ENCODE data around the gene TMEM141.

TMEM141 gene

DNA sequence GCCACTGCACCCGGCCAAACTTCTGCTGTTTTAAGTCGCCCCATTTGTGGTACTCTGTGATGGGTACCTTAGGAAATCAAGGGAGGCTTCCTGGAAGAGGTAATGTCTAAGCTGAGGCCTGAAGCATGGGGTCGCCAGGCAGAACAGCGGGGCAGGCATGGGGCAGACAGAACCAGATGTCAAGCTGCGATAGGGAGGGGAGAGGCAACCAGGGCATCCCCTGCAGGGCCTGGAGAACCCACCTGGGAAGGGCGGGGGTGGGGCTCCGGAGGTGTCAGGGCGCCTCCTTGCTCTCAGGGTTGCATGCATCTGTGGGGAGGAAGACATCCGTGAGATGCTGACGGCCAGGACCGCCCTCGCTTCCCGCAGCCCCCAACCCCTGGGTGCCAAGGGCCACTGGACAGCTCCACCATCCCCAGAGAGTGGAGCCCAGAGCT, 29.6 kb upstream of the TMEM141 start:
- no peak for TF ChIP-seq GATA2 (IDR thresholded peaks at IDR 0.05; ENCODE audit: low read depth, low read length)
- no peak for TF ChIP-seq GATA3 (IDR thresholded peaks at IDR 0.05; ENCODE audit: low read depth, low read length)

DNA sequence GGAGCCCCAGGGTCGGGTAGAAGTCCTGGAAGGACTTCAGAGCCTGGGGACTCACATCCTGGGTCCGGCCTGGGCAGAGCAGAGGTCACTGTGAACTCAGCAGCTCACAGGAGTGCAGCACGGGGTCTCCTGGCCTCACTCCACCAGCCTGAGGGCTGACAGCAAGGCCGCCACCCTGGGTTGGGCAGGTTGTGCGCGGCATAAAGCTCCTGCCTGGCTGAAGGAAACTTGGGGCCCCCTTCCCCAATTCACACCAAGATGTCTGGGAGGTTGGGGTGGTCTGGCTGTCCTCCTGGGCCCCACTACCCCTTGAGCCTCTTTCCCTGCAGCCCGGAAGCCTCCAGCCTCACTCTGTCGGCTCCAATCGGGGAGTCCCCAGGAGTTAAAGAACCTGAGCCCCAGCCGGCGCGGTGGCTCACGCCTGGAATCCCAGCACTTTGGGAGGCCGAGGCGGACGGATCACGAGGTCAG, 28.9 kb upstream of the TMEM141 start:
- TF ChIP-seq GATA2 (IDR thresholded peaks at IDR 0.05; ENCODE audit: low read depth, low read length) (no peak), GATA3 (IDR thresholded peaks at IDR 0.05; ENCODE audit: low read depth, low read length) (no peak)

DNA sequence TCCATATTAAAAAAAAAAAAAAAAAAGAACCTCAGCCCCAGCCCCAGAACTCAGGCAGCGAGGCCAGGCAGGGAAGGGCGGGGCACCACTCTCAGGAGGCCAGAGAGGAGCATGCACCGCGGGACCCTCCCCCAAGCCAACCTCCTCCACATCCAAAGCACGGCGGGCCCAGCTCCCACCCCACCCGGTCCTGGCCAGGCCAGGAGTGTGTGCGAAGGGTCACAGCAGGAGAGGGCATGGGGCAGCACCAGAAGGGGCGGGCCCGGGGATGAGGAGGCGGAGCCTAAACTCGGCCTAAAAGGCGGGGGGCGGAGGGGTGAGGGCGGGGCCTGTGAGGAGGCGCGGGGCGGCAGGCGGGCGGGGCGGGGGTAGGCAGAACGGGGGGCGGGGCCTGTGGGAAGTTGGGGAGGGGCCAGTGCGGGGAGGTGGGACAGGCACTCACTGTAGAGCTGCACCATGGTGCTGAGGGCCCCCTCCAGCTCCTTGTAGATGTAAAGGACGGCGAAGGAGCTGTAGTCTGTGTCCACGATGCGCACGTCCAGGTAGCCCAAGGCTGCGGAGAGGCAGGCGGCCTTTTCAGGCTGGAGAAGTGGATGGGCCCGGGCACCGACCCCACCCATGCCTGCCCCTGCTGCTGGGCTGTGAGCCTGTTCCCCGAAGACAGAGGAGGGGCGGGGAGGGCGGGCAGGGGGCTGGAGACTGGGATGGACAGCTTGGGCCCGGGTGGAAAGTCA, 28.1 kb upstream of the TMEM141 start:
- TF ChIP-seq GATA3 (IDR thresholded peaks at IDR 0.05; ENCODE audit: low read depth, low read length): no peak

DNA sequence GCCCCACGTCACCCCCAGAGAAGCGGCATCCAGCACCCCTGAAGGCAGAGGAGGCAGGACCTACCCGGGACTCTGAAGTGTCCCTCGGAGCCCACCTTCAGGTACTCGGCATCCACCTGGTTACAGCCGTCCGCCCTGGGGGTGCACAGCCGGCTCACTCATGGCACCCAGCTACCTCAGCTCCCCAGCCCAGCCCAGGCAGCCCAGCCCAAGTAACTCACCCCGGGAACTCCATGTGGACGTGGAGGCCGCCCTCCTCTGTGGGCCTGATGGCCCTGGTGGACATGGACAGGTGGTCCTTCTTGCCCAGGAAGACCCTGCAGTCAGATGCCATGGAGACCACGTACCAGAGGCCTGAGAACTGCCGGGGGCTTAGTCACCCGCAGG, 27.5 kb upstream of the TMEM141 start:
- TF ChIP-seq GATA2 (IDR thresholded peaks at IDR 0.05; ENCODE audit: low read depth, low read length): no peak
- TF ChIP-seq GATA3 (IDR thresholded peaks at IDR 0.05; ENCODE audit: low read depth, low read length): no peak

DNA sequence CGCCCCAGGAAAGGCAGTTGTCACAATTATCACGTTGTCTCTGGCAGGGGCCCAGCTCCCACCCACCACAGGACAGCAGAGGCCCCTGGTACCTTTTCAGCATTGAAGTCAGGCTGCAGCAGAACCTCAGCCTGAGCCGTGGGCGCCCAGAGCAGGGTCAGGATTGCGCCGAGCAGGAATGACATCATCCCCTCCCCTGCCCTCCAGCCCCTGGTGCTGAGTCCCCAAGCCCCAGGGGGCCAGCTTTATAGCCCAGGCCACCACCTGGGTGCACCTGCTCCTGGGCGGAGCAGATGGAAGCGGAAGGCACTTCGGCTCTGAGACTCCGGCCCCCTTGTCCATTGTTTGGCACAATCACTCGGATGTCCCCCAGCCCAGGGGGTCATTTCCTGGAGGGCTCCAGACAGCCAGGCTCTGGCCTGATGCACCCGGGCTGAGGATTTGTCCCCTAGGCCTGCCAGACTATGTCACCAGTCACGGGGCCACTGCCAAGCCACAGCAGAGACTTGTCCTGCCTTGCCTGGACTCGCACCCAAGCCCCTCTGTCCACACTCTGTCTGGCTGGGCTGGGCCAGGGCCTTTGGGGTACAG, 26.7 kb upstream of the TMEM141 start, which contains the start of gene LCN15:
Gene LCN15 (minus strand): TSS at position 218 of the 591 bp plus-strand sequence. CDS start 30 bp downstream, at position 188.
- no peak for TF ChIP-seq GATA2 (IDR thresholded peaks at IDR 0.05; ENCODE audit: low read depth, low read length)
- TF ChIP-seq GATA3 (IDR thresholded peaks at IDR 0.05; ENCODE audit: low read depth, low read length): no peak

DNA sequence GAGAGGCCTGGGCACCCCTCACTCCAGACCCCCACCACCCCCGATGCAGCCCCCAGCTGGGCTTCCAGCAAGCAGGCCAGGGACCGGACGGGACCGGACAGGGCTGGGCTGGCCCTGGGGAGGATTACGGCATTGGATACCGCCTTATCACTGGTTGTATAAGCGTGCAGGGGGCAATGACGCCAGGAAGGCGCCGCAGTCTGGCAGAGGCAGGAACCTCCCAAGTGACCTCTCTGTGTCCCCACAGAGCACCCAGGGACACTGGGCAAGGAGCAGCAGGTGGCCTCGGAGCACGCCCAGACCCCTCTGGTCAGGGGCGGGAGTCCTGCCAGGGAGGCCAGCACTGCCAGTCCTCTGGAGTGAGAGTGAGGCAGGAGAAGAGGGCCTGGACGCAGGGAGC, 26.1 kb upstream of the TMEM141 start:
- TF ChIP-seq GATA3 (IDR thresholded peaks at IDR 0.05; ENCODE audit: low read depth, low read length) (no peak), GATA2 (IDR thresholded peaks at IDR 0.05; ENCODE audit: low read depth, low read length) (no peak)

DNA sequence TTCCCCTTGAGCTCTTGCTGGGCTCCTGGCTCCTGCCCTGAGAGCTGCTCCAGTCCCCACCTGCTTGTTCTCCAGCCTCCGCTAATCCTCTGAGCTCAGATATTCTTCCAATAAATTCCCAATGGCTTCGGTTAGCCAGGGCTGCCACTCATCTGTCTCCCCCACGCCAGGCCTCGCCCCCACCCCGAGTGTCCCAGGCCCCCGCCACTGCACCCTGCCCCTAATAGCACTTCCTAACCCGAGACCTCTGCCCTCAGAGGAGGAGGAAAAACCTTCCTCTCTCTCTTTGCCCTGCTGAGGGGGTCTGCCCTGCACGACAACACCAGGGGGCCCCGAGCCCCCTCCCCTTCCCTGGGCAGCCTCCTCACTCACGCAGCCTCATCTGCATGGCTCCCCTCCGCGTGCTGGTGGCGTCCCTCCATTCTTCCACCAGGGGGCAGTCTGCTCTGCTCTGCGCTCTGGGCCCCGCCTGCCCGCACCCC, 21.4 kb upstream of the TMEM141 start:
- TF ChIP-seq GATA2 (IDR thresholded peaks at IDR 0.05; ENCODE audit: low read depth, low read length) (no peak), GATA3 (IDR thresholded peaks at IDR 0.05; ENCODE audit: low read depth, low read length) (no peak)

DNA sequence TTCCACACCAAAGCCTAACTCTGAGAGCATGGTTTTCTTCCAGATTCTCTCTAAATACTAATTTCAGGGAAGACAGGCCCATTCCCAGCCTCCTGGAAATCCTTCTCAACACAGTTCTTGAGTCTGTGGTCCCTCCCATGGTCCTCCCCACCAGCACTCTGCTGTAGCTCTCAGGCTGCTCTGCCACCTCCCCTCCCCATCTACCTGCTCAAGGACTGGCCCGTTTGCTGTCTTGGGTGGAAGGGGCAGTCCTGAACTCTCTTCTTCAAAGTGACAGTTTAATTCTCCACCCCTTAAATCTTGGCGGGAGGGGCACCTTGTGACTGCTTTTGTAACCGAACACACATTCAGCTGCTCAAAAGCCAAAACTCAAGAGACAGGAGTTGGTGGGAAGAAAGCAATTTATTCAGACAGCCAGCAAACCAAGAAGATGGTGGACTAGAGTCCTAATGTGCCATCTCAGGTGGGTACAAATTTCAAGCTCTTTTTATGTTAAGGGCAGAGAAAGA, 19.2 kb upstream of the TMEM141 start:
- TF ChIP-seq GATA3 (IDR thresholded peaks at IDR 0.05; ENCODE audit: low read depth, low read length) (no peak), GATA2 (IDR thresholded peaks at IDR 0.05; ENCODE audit: low read depth, low read length) (no peak)

DNA sequence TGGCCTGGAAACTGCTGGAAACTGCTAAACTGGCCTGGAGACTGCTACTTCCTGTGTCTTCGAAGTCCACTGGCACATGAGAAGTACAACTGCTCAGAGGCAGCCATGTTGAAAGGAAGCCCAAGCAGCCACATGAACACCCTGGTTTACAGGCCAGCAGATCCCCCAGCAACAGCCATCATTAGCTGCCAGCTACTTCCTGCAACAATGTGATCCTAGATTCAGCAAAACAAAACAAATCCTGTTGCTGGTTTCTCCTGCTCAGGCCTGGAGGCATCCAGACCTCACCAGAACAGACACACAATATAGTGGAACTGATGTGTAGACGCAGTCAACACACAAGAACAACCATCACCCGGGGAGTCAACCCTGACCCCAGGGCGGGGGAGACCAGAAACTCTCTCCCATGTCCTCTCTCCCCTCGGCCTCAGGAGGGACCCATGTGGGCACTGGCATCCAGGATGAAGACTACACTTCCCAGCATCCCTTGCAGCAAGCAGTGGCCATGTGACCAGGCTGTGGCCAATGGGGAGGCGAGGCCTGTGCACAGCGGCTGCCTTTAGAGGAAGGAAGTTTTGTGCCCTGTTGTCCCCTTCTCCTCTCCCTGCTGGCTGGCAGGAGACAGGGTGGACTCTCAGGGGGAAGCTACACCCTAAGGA, 17.6 kb upstream of the TMEM141 start:
- no peak for TF ChIP-seq GATA3 (IDR thresholded peaks at IDR 0.05; ENCODE audit: low read depth, low read length)
- no peak for TF ChIP-seq GATA2 (IDR thresholded peaks at IDR 0.05; ENCODE audit: low read depth, low read length)

DNA sequence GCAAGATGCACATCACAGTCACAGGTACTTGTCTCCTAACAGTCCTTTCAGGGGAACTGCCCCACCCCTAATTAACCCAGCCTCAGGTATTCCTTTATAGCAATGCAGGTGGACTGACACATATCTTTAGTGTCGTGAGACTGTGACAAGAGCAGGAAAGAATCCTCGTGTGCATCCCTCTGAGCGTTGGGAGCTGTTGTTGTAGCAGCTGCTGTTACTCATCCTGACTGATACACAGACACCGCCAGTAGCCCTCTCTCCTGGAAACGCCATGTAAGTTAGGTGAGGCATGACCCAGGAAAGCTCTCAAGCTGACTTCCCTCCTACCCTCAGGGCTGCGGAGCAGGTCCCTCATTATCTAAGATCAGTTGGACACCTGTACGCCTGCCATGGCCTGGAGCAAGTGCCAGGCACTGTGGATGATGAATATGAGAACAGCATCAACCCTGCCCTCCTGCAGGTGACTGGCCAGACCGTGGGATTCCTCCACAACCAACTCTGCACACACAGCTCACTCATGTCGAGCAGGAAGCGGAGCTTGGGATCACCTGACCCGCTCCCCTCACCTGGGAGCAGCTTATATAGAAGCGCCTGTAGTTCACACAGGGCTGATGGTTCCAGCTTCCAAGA, 16.6 kb upstream of the TMEM141 start:
- TF ChIP-seq GATA2 (IDR thresholded peaks at IDR 0.05; ENCODE audit: low read depth, low read length) (no peak), GATA3 (IDR thresholded peaks at IDR 0.05; ENCODE audit: low read depth, low read length) (no peak)

DNA sequence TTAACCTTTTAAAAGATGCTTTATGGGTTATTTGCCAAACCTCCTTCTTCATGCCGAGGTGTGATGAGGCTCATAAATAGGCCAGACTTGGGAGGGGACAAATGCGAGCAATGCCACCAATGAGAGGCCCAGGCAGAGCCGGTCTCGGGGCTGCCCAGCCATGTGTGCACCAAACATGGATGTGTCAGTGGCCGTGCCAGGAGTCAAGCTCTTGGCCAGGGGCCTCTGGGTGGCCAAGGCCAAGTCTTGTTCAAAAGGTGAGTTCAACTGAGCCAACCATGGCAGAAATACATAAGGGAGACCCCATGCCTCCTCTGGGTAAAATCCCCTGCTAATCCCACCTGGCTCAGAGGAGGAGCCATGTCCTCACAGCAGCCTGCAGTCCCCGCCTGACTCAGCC, 16.0 kb upstream of the TMEM141 start:
- TF ChIP-seq GATA3 (IDR thresholded peaks at IDR 0.05; ENCODE audit: low read depth, low read length) (no peak), GATA2 (IDR thresholded peaks at IDR 0.05; ENCODE audit: low read depth, low read length) (no peak)

DNA sequence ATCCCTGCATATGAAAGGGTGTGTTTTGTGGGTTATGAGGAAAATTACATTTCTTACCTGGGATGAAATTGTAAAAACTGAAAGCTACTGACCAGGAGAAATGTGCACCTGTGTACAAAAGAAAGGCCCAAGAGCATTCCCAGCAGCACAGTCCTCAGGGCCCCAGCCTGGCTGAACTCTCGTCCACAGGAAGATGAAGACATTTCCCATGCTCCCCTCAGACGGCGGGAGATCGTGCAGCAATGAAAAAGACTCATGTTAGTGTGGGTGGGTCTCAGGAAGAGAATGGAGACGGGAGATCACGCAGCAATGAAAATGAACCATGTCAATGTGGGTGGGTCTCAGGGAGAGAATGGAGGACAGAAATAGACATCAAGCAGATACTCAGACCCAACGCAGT, 14.2 kb upstream of the TMEM141 start:
- no peak for TF ChIP-seq GATA3 (IDR thresholded peaks at IDR 0.05; ENCODE audit: low read depth, low read length)
- TF ChIP-seq GATA2 (IDR thresholded peaks at IDR 0.05; ENCODE audit: low read depth, low read length): no peak

DNA sequence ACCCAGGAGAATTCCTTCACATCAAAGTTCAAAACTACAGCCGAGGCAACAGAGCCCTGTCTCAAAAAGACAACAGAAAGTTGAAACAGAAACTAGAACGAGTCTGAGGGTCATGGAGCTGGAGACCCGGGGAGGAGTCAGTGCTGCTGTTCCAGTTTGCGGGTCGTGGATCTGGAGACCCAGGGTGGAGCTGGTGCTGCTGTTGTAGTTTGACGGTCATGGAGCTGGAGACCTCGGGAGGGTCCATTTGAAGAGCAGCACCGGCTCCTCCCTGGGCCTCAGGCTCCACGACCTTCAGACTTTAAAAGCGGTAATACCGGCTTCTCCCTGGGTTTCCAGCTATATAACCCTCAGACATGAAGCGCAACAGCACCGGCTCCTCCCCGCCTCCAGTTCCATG, 13.8 kb upstream of the TMEM141 start:
- TF ChIP-seq GATA2 (IDR thresholded peaks at IDR 0.05; ENCODE audit: low read depth, low read length) (no peak), GATA3 (IDR thresholded peaks at IDR 0.05; ENCODE audit: low read depth, low read length) (no peak)

DNA sequence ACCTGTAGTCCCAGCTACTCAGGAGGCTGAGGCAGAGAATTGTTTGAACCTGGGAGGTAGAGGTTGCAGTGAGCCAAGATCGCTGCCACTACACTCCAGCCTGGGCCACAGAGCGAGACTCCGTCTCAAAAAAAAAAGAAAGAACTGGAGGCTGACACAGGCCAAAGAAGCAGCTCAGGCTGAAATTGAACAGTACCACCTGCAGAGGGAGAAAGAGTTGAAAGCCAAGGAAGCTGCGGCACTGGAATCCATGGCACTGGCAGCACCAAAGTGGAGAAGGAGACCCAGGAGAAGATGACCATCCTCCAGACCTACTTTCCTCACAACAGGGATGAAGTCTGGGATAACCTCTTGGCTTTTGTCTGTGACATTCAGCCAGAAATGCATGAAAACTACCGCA, 11.3 kb upstream of the TMEM141 start:
- TF ChIP-seq GATA2 (IDR thresholded peaks at IDR 0.05; ENCODE audit: low read depth, low read length): no peak
- no peak for TF ChIP-seq GATA3 (IDR thresholded peaks at IDR 0.05; ENCODE audit: low read depth, low read length)
